T-helper 1 cell treated with Interleukin-12 subunit alpha and Interleukin-12 subunit beta and Interleukin-4 antibody, amounts not matched to agents 30 μg/mL and 1 μg/mL, for 36 hours (primary cell): ENCODE data around the gene FAM13A.

Experiments
- H3K27ac Mint-ChIP-seq: one replicate; pipeline ENCODE4 v1.8.0; 2021; ENCODE audit warnings: mild to moderate bottlenecking, mixed read lengths
- H3K27me3 Mint-ChIP-seq: one replicate; pipeline ENCODE4 v1.8.0; 2021; ENCODE audit warnings: low read depth, mixed read lengths
- H3K36me3 Mint-ChIP-seq: one replicate; pipeline ENCODE4 v1.8.0; 2021; ENCODE audit warnings: low read depth, mixed read lengths
- H3K4me1 Mint-ChIP-seq: one replicate; pipeline ENCODE4 v1.8.0; 2021; ENCODE audit warnings: low read depth, mixed read lengths
- H3K4me3 Mint-ChIP-seq: one replicate; pipeline ENCODE4 v1.8.0; 2021; ENCODE audit warnings: mild to moderate bottlenecking, moderate library complexity, mixed read lengths
- H3K9me3 Mint-ChIP-seq: one replicate; pipeline ENCODE4 v1.8.0; 2021; ENCODE audit warnings: mixed read lengths

Gene FAM13A

GRCh38 chr4:88811904-88812303, 245.1 kb downstream of the FAM13A start:
- H3K9me3 Mint-ChIP-seq = no peaks in the 10 kb centered on the region
- peaks cover 6% of the 10 kb centered on the region for H3K36me3 Mint-ChIP-seq
- no peak overlapping the region for H3K4me3 Mint-ChIP-seq
- peaks cover 2% of the 10 kb centered on the region for H3K4me1 Mint-ChIP-seq
- peaks cover 30% of the 10 kb centered on the region for H3K27me3 Mint-ChIP-seq
- H3K27ac Mint-ChIP-seq = no peak overlapping the region

DNA sequence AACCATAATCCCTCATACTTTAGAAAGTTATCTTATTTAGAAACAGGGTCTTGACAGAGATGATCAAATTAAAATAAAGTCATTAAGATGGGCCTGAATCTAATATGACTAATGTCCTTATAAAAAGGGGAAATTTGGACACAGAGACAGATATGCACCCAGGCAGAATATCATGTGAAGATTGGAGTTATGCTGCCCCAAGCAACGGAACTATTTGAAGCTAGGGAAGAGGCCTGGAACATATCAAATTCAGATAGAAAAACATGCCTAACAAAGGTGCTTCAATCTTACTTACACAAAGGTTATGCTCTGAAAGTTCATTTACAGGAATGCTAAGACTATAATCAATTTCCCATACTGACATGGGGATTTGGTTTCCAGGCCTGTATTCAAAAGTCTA, 246.7 kb downstream of the FAM13A start:
- H3K27ac Mint-ChIP-seq = no peak overlapping the region
- peaks cover 6% of the 10 kb centered on the region for H3K36me3 Mint-ChIP-seq

GRCh38 chr4:88809576-88810219, 247.3 kb downstream of the FAM13A start:
- H3K27ac Mint-ChIP-seq = no peak overlapping the region
- H3K27me3 Mint-ChIP-seq = peaks cover 17% of the 10 kb centered on the region
- no peak overlapping the region for H3K4me3 Mint-ChIP-seq
- no peaks in the 10 kb centered on the region for H3K9me3 Mint-ChIP-seq
- peaks cover 2% of the 10 kb centered on the region for H3K4me1 Mint-ChIP-seq
- peaks cover 6% of the 10 kb centered on the region for H3K36me3 Mint-ChIP-seq

More for the DNA sequence above, 246.7 kb downstream of the FAM13A start:
- H3K4me1 Mint-ChIP-seq = peaks cover 2% of the 10 kb centered on the region
- peaks cover 20% of the 10 kb centered on the region for H3K27me3 Mint-ChIP-seq
- no peaks in the 10 kb centered on the region for H3K9me3 Mint-ChIP-seq
- no peak overlapping the region for H3K4me3 Mint-ChIP-seq

DNA sequence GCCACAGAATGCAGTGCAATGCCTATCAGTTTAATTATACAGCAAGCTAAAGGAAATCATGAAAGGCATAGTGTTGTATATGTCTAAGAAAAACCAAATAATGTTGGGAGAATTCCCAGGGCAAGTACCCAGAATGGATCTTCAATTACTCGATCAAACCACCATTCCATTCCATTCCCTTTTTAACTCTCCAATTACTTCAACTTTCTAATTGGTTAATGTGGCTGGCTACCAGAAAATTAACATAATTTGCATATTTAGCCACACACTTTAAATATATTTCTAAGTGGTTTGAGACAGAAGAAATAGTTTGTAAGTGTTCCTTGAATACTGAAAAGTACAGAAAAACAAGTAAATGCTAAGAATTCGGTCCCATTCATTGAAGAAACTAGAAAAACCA, 247.9 kb downstream of the FAM13A start:
- H3K4me1 Mint-ChIP-seq = peaks cover 5% of the 10 kb centered on the region
- no peaks in the 10 kb centered on the region for H3K9me3 Mint-ChIP-seq
- H3K27ac Mint-ChIP-seq = no peak overlapping the region
- H3K4me3 Mint-ChIP-seq = no peak overlapping the region
- H3K27me3 Mint-ChIP-seq = peaks cover 15% of the 10 kb centered on the region
- H3K36me3 Mint-ChIP-seq = peaks cover 5% of the 10 kb centered on the region

- Mint-ChIP-seq H3K9me3 (no peaks in the 10 kb centered on the region), H3K27me3 (peaks cover 18% of the 10 kb centered on the region), H3K27ac (no peak overlapping the region)
Measured at GRCh38 chr4:88807499-88807898, 249.5 kb downstream of the FAM13A start.

GRCh38 chr4:88804234-88804633, 252.8 kb downstream of the FAM13A start:
- peaks cover 18% of the 10 kb centered on the region for H3K36me3 Mint-ChIP-seq
- no peak overlapping the region for H3K27ac Mint-ChIP-seq
- no peaks in the 10 kb centered on the region for H3K9me3 Mint-ChIP-seq

More at GRCh38 chr4:88807499-88807898, 249.5 kb downstream of the FAM13A start:
- Mint-ChIP-seq H3K4me1 (peaks cover 14% of the 10 kb centered on the region), H3K4me3 (no peak overlapping the region), H3K36me3 (peaks cover 9% of the 10 kb centered on the region)

GRCh38 chr4:88803600-88804096, 253.3 kb downstream of the FAM13A start:
- peaks cover 26% of the 10 kb centered on the region for H3K27me3 Mint-ChIP-seq
- no peaks in the 10 kb centered on the region for H3K9me3 Mint-ChIP-seq
- H3K36me3 Mint-ChIP-seq = peaks cover 18% of the 10 kb centered on the region
- H3K4me1 Mint-ChIP-seq = peaks cover 17% of the 10 kb centered on the region
- no peak overlapping the region for H3K27ac Mint-ChIP-seq
- H3K4me3 Mint-ChIP-seq = no peak overlapping the region

More at GRCh38 chr4:88804234-88804633, 252.8 kb downstream of the FAM13A start:
- H3K4me1 Mint-ChIP-seq = peaks cover 17% of the 10 kb centered on the region
- peaks cover 26% of the 10 kb centered on the region for H3K27me3 Mint-ChIP-seq
- H3K4me3 Mint-ChIP-seq = no peak overlapping the region

GRCh38 chr4:88802585-88803286, 254.2 kb downstream of the FAM13A start:
- Mint-ChIP-seq H3K36me3 (peaks cover 26% of the 10 kb centered on the region), H3K9me3 (no peaks in the 10 kb centered on the region), H3K27ac (no peak overlapping the region), H3K4me1 (peaks cover 17% of the 10 kb centered on the region), H3K4me3 (no peak overlapping the region), H3K27me3 (peaks cover 32% of the 10 kb centered on the region)

GRCh38 chr4:88802138-88802537, 254.8 kb downstream of the FAM13A start:
- Mint-ChIP-seq H3K4me1 (peaks cover 17% of the 10 kb centered on the region), H3K9me3 (no peaks in the 10 kb centered on the region), H3K4me3 (no peak overlapping the region), H3K36me3 (peaks cover 31% of the 10 kb centered on the region), H3K27me3 (peaks cover 32% of the 10 kb centered on the region), H3K27ac (no peak overlapping the region)

DNA sequence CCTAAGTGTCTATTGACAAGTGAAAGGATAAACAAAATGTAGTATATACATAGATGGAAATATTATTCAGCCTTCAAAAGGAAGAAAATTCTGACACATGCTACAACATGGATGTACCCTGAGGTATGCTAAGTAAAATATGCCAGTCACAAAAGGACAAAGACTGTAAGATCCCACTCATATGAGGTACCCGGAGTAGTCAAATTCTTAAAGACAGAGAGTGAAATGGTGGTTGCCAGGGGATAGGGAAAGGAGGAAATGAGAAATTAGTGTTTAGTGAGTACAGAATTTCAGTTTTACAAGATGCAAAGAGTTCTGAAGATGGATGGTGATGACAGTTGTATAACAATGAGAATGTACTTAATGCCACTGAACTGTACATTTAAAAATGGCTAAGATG, 257.1 kb downstream of the FAM13A start:
- Mint-ChIP-seq H3K4me3 (no peak overlapping the region), H3K4me1 (peaks cover 17% of the 10 kb centered on the region), H3K36me3 (peaks cover 32% of the 10 kb centered on the region), H3K27me3 (peaks cover 38% of the 10 kb centered on the region), H3K27ac (no peak overlapping the region), H3K9me3 (no peaks in the 10 kb centered on the region)

GRCh38 chr4:88797725-88798124, 259.3 kb downstream of the FAM13A start:
- no peaks in the 10 kb centered on the region for H3K9me3 Mint-ChIP-seq
- H3K4me1 Mint-ChIP-seq = peaks cover 12% of the 10 kb centered on the region
- peaks cover 36% of the 10 kb centered on the region for H3K27me3 Mint-ChIP-seq
- peaks cover 28% of the 10 kb centered on the region for H3K36me3 Mint-ChIP-seq
- H3K4me3 Mint-ChIP-seq = no peak overlapping the region
- H3K27ac Mint-ChIP-seq = no peak overlapping the region

GRCh38 chr4:88796545-88796944, 260.4 kb downstream of the FAM13A start:
- no peak overlapping the region for H3K27ac Mint-ChIP-seq
- peaks cover 20% of the 10 kb centered on the region for H3K4me1 Mint-ChIP-seq
- H3K27me3 Mint-ChIP-seq = peaks cover 40% of the 10 kb centered on the region
- H3K9me3 Mint-ChIP-seq = no peaks in the 10 kb centered on the region
- peaks cover 27% of the 10 kb centered on the region for H3K36me3 Mint-ChIP-seq
- no peak overlapping the region for H3K4me3 Mint-ChIP-seq

GRCh38 chr4:88794952-88795351, 262.0 kb downstream of the FAM13A start:
- H3K9me3 Mint-ChIP-seq = no peaks in the 10 kb centered on the region
- H3K4me3 Mint-ChIP-seq = no peak overlapping the region
- H3K27ac Mint-ChIP-seq = no peak overlapping the region
- peaks cover 24% of the 10 kb centered on the region for H3K36me3 Mint-ChIP-seq
- peaks cover 35% of the 10 kb centered on the region for H3K27me3 Mint-ChIP-seq
- peaks cover 20% of the 10 kb centered on the region for H3K4me1 Mint-ChIP-seq

DNA sequence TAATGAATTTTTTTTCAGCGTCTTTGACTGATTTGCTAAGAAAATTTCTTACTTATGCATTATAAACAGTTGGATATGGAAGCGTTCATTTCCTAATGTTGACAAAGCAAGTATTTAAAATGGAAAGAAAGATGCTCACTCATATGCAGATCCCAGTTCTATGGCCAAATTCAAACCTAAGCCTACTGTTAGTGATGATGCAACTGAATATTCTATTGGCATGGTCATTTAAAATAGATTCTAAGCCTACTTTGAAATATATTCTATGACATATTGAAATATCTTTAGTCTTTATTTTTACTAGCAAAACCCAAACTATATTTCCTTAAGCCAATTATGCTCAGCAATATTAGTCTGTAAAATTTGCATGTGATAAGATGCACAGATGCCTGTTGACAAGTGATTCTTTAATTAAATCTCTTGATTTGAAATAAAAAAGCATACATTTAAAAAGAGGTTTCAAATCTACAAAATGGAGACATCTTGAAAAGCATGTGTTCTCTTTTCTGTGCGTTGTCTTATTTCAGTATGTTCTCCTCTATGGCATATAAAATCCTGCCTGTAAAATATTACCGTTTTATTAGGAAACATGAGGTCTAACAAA, 262.8 kb downstream of the FAM13A start:
- H3K9me3 Mint-ChIP-seq = no peaks in the 10 kb centered on the region
- peaks cover 24% of the 10 kb centered on the region for H3K36me3 Mint-ChIP-seq
- H3K4me3 Mint-ChIP-seq = no peak overlapping the region
- peaks cover 16% of the 10 kb centered on the region for H3K4me1 Mint-ChIP-seq
- H3K27me3 Mint-ChIP-seq = peaks cover 30% of the 10 kb centered on the region
- H3K27ac Mint-ChIP-seq = no peak overlapping the region

- Mint-ChIP-seq H3K36me3 (peaks cover 22% of the 10 kb centered on the region), H3K27me3 (peaks cover 27% of the 10 kb centered on the region), H3K4me3 (no peak overlapping the region), H3K27ac (no peak overlapping the region), H3K4me1 (peaks cover 16% of the 10 kb centered on the region), H3K9me3 (no peaks in the 10 kb centered on the region)
Measured at GRCh38 chr4:88793475-88793874, 263.5 kb downstream of the FAM13A start.
